ENCODE measurements around the gene ITSN1. TPM values are rescaled to one million over a fixed set of nuclear protein-coding genes. Genes with fewer than 3 reads are reported as not detected.
"Not testable (repeated sequence)": the region's sequence is repeated elsewhere in the genome, so short reads cannot be mapped to it uniquely, and the experiment has no call there.

Gene ITSN1
- 10 to 100 TPM; 27.8 to 89.0 (median 36.4) TPM for total RNA-seq

DNA sequence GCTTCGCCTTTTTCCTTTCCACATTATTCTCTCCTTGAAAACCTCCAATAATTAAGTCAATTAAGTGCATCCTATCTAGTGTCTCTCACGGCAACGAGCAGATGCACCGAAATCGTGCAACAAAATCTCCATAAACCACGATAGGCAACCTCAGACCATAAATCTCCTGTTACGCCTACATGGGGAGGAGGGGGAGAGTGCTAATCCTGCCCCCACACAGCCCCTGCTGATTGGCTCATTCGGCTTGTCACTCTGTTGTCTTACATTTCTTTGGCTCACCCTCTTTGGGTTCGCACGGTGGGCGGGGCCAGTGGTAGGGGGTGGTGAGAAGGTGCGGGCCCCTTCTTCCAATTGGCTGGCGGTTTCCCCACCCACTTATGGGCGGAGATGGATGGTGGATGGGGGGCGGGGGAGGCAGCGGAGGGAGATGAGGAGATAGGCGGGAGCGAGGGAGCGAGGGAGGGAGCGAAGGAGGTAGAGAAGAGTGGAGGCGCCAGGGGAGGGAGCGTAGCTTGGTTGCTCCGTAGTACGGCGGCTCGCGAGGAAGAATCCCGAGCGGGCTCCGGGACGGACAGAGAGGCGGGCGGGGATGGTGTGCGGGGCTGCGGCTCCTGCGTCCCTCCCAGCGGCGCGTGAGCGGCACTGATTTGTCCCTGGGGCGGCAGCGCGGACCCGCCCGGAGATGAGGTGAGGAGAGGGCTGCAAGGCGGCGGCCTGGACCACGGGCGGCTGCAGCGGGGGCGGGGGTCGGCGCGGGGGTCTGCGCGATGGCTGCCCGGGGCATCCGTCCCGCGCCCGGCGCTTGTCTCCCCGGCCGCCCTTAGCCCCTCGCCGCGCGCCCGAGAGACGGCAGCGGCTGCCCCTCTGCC lies at the start of gene ITSN1:
TSS of gene ITSN1 (plus strand) at position 475 of the 869 bp plus-strand sequence. CDS start 76,328 bp downstream, outside the sequence.
- H3K27ac ChIP-seq: peak within 1 kb of the TSS; percentile 91 to 97
- 0% methylated on average over 1 to 7 of the region's 71 CpGs; no CpG with 5 or more reads in 2 of the 10 experiments for WGBS, 10 experiments
- H3K4me1 ChIP-seq (replicated peaks in 1 of 2): peaks cover 9 to 11% of the 10 kb centered on the region in 2 donors
- ATAC-seq (replicated peaks in 6 of 8): peak; percentile 80 to 90 (median 88)
- in situ Hi-C loops (cut with MboI; ENCODE audit: low pct_unique_long_range_greater_than_20kb in 2 of 9, low sequenced_read_pairs in 9 of 9, unreplicated experiment in 9 of 9): loop anchor here in 2 of 9 experiments (25.0 kb wide), 1 partner anchor 245 kb away; no protein-coding TSS in a partner anchor
- peak within 1 kb of the TSS; percentile 57 to 77 (median 59) for H3K4me3 ChIP-seq

GRCh38 chr21:33598051-33598450 lies 44.2 kb upstream of the ITSN1 start:
- in situ Hi-C loops (cut with MboI; ENCODE audit: low pct_unique_long_range_greater_than_20kb in 2 of 9, low sequenced_read_pairs in 9 of 9, unreplicated experiment in 9 of 9): no loop called here
- ATAC-seq (replicated peaks in 6 of 8): no peak
- 0 to 100% (median 100%) methylated on average over 1 of the region's 1 CpG for WGBS, 10 experiments

GRCh38 chr21:33608559-33608958 lies 33.7 kb upstream of the ITSN1 start:
- Histone ChIP-seq H3K27ac (no peak overlapping the region), H3K4me1 (replicated peaks in 1 of 2) (no peaks in the 10 kb centered on the region)

More at GRCh38 chr21:33598051-33598450, 44.2 kb upstream of the ITSN1 start:
- no peaks in the 10 kb centered on the region for H3K4me1 ChIP-seq (replicated peaks in 1 of 2)
- no peak overlapping the region for H3K4me3 ChIP-seq
- no peak overlapping the region for H3K27ac ChIP-seq

DNA sequence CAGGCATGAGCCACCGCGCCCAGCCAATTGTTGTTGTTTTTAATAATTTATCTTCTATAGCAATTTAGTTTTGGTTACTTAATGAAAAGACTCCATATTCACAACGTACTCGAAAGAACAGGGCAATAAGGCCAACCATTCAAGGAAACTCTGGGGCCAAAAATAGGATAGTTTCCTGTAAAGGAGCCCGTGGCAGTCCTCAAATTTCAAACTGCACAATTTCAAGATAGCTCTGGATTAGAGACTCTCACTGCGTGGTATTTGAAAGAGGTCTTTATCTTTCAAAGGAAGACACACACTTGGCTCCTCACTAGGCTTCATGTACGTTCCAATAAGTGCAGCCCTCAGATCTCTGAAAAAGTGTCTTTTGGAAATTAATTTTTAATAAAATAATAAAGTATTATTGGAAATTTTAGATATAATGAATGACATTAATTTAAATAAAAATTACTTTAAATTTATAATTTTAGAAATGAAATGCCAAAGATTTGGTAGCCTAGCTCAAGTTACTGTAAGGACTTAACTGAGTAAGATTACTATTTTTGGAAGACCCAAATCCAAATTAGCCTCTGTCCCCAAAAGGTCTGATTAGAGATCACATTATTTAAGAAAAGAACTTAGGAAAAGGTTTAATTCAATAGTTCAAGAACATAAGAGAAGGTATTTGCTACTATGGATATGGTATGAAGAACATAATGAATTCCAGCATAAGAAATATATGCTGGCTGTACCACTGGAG lies 31.1 kb upstream of the ITSN1 start:
- no peak overlapping the region for H3K4me3 ChIP-seq
- ATAC-seq (replicated peaks in 6 of 8): no peak
- H3K4me1 ChIP-seq (replicated peaks in 1 of 2): no peaks in the 10 kb centered on the region
- no peak overlapping the region for H3K27ac ChIP-seq
- 92 to 100% (median 99%) methylated on average over 1 to 7 of the region's 7 CpGs for WGBS, 10 experiments
- in situ Hi-C loops (cut with MboI; ENCODE audit: low pct_unique_long_range_greater_than_20kb in 2 of 9, low sequenced_read_pairs in 9 of 9, unreplicated experiment in 9 of 9): no loop called here

More at GRCh38 chr21:33608559-33608958, 33.7 kb upstream of the ITSN1 start:
- in situ Hi-C loops (cut with MboI; ENCODE audit: low pct_unique_long_range_greater_than_20kb in 2 of 9, low sequenced_read_pairs in 9 of 9, unreplicated experiment in 9 of 9): no loop called here
- whole genome bisulfite sequencing, 10 experiments: 0 to 100% (median 80%) methylated on average over 1 of the region's 1 CpG; no CpG with 5 or more reads in 2 of the 10 experiments
- peak in 3 of 8 experiments; percentile 86 to 92 (median 88) for ATAC-seq (replicated peaks in 6 of 8)
- H3K4me3 ChIP-seq: no peak overlapping the region

DNA sequence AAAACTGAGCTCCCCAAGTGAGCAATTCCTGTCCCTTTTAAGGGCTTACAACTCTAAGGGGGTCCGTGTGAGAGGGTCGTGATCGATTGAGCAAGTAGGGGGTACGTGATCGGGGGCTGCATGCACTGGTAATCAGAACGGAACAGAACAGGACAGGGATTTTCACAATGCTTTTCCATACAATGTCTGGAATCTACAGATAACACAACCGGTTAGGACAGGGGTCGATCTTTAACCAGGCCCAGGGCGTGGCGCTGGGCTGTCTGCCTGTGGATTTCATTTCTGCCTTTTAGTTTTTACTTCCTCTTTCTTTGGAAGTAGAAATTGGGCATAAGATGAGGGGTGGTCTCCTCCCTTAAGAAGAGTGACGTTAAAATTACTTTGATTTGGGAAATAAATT lies 24.7 kb upstream of the ITSN1 start:
- 87 to 100% (median 95%) methylated on average over 1 to 6 of the region's 11 CpGs; no CpG with 5 or more reads in 6 of the 10 experiments for WGBS, 10 experiments
- in situ Hi-C loops (cut with MboI; ENCODE audit: low pct_unique_long_range_greater_than_20kb in 2 of 9, low sequenced_read_pairs in 9 of 9, unreplicated experiment in 9 of 9); H3K27ac ChIP-seq; H3K4me1 ChIP-seq (replicated peaks in 1 of 2); ATAC-seq (replicated peaks in 6 of 8); H3K4me3 ChIP-seq: not testable (repeated sequence)

GRCh38 chr21:33618407-33618806 lies 23.9 kb upstream of the ITSN1 start:
- H3K4me3 ChIP-seq: no peak overlapping the region
- no peak for ATAC-seq (replicated peaks in 6 of 8)
- WGBS, 10 experiments: 50 to 100% (median 91%) methylated on average over 1 to 2 of the region's 2 CpGs; no CpG with 5 or more reads in 1 of the 10 experiments
- no peaks in the 10 kb centered on the region for H3K4me1 ChIP-seq (replicated peaks in 1 of 2)
- H3K27ac ChIP-seq: no peak overlapping the region
- in situ Hi-C loops (cut with MboI; ENCODE audit: low pct_unique_long_range_greater_than_20kb in 2 of 9, low sequenced_read_pairs in 9 of 9, unreplicated experiment in 9 of 9): no loop called here

GRCh38 chr21:33619726-33620125 lies 22.6 kb upstream of the ITSN1 start:
- Histone ChIP-seq H3K4me3 (no peak overlapping the region), H3K27ac (no peak overlapping the region), H3K4me1 (replicated peaks in 1 of 2) (no peaks in the 10 kb centered on the region)
- in situ Hi-C loops (cut with MboI; ENCODE audit: low pct_unique_long_range_greater_than_20kb in 2 of 9, low sequenced_read_pairs in 9 of 9, unreplicated experiment in 9 of 9): no loop called here
- 90 to 100% (median 98%) methylated on average over 2 to 4 of the region's 4 CpGs for whole genome bisulfite sequencing, 10 experiments
- ATAC-seq (replicated peaks in 6 of 8): no peak

GRCh38 chr21:33622253-33622652 lies 20.0 kb upstream of the ITSN1 start:
- no peaks in the 10 kb centered on the region for H3K4me1 ChIP-seq (replicated peaks in 1 of 2)
- no peak for ATAC-seq (replicated peaks in 6 of 8)
- H3K4me3 ChIP-seq: no peak overlapping the region
- in situ Hi-C loops (cut with MboI; ENCODE audit: low pct_unique_long_range_greater_than_20kb in 2 of 9, low sequenced_read_pairs in 9 of 9, unreplicated experiment in 9 of 9): no loop called here
- no peak overlapping the region for H3K27ac ChIP-seq

- whole genome bisulfite sequencing, 10 experiments: 96 to 100% (median 100%) methylated on average over 1 to 7 of the region's 7 CpGs; no CpG with 5 or more reads in 5 of the 10 experiments
Observed at GRCh38 chr21:33626151-33626550, 16.1 kb upstream of the ITSN1 start.

DNA sequence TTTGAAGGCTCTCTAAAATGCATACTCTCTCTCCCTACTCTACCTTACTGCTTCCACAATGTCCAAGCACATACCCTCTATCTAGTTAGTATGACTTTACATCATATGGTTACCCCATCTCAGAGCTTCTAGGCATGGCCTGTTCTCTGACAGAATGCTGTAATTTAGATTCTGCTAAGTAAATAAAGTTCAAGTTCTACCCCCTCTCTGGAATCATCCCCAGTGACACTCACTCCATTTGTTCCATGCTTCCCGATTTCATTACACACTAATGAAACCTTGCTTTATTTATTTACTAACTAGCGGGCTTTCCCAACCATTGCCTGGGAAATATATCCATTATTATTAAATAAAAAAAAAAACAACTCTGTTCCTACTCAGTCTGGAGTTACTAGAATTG lies 8.0 kb upstream of the ITSN1 start:
- ATAC-seq (replicated peaks in 6 of 8): no peak
- in situ Hi-C loops (cut with MboI; ENCODE audit: low pct_unique_long_range_greater_than_20kb in 2 of 9, low sequenced_read_pairs in 9 of 9, unreplicated experiment in 9 of 9): loop anchor here in 2 of 9 experiments (25.0 kb wide), 1 partner anchor 253 kb away; no protein-coding TSS in a partner anchor
- no peaks in the 10 kb centered on the region for H3K4me1 ChIP-seq (replicated peaks in 1 of 2)
- no peak overlapping the region for H3K4me3 ChIP-seq
- H3K27ac ChIP-seq: no peak overlapping the region
- WGBS, 10 experiments: 83 to 100% (median 100%) methylated on average over 1 to 2 of the region's 2 CpGs; no CpG with 5 or more reads in 1 of the 10 experiments

More at GRCh38 chr21:33626151-33626550, 16.1 kb upstream of the ITSN1 start:
- ATAC-seq (replicated peaks in 6 of 8); H3K4me3 ChIP-seq; H3K27ac ChIP-seq; H3K4me1 ChIP-seq (replicated peaks in 1 of 2): not testable (repeated sequence)
- in situ Hi-C loops (cut with MboI; ENCODE audit: low pct_unique_long_range_greater_than_20kb in 2 of 9, low sequenced_read_pairs in 9 of 9, unreplicated experiment in 9 of 9): loop anchor here in 2 of 9 experiments (25.0 kb wide), 1 partner anchor 261 kb away; no protein-coding TSS in a partner anchor

DNA sequence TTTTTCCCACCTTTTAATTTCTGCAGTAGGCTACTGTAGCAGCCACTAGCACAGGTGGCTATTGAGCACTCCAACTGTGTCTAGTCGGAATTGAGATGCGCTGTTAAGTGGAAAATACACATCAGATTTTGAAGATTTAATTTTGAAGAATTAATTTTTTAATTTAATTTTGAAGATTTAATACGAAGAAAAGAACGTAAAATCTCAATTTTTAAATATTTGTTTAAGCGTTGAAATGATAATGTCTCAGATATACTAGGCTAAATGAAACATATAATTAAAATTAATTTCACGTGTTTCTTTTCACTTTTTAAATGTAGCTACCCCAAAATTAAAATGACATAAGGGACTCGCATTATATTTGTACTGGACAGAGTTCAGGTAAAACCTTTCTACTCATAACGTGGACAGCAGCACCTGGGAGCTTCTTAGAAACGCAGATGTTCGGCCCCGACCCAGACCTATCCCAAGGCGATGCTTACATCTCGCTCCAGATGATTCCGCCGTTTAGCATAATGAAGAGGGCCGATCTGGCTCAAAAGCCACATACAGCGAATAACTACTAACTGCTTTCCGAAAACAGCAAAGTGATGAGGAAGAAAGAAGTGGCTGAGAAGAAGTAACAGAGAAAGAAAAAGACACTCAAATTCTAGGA lies 1.5 kb upstream of the ITSN1 start:
- in situ Hi-C loops (cut with MboI; ENCODE audit: low pct_unique_long_range_greater_than_20kb in 2 of 9, low sequenced_read_pairs in 9 of 9, unreplicated experiment in 9 of 9): loop anchor here in 2 of 9 experiments (25.0 kb wide), 1 partner anchor 246 kb away; no protein-coding TSS in a partner anchor
- peak overlapping the region; percentile 73 to 79 for H3K27ac ChIP-seq
- no peak for ATAC-seq (replicated peaks in 6 of 8)
- WGBS, 10 experiments: 17 to 55% (median 25%) methylated on average over 6 to 15 of the region's 18 CpGs
- peak overlapping the region; percentile 57 to 77 (median 59) for H3K4me3 ChIP-seq
- H3K4me1 ChIP-seq (replicated peaks in 1 of 2): peaks cover 9 to 11% of the 10 kb centered on the region in 2 donors

DNA sequence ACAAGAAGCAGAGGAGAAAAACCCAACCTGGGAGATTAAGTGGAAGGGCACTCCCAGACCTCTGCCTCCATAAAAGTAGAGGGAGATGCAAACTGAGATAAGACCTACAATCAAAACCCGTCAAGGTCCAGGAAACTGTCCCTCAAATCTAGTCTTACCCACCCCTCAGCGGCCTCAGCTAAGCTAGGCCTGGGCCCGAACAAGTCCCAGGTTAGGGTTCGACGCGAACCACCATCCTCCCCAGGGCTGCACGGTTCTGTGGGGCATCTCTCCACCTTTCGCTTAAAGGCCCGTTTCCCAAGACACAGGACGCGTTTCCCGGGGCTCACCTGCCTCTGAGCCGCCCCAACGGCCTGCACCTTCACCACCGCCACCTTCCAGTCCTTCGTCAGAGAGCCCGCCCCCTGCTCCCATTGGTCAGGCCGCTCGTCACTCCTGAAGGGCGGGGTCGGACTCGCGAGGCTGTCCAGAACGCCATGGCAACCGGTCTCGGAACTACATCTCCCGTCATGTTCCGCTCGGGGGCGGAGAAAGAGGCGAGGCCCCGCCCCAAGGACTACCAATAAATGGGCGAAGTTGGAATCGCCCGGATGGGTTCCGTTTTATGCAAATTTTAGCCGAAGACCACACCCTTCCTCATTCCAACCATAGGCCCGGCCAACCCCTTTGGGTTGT lies 812 bp upstream of the ITSN1 start, which contains the start of gene CRYZL1:
TSS of gene CRYZL1 (minus strand) at position 390 of the 675 bp plus-strand sequence. CDS start 10,190 bp downstream, outside the sequence.
- in situ Hi-C loops (cut with MboI; ENCODE audit: low pct_unique_long_range_greater_than_20kb in 2 of 9, low sequenced_read_pairs in 9 of 9, unreplicated experiment in 9 of 9): loop anchor here in 2 of 9 experiments (25.0 kb wide), 1 partner anchor 246 kb away; no protein-coding TSS in a partner anchor
- Histone ChIP-seq H3K4me1 (replicated peaks in 1 of 2) (peaks cover 9 to 11% of the 10 kb centered on the region in 2 donors), H3K27ac (peak within 1 kb of the TSS; percentile 91 to 97), H3K4me3 (peak within 1 kb of the TSS; percentile 57 to 77 (median 59))
- ATAC-seq (replicated peaks in 6 of 8): peak; percentile 68 to 81 (median 78)
- WGBS, 10 experiments: 0 to 6% (median 0%) methylated on average over 1 to 20 of the region's 38 CpGs; no CpG with 5 or more reads in 3 of the 10 experiments
